B cell (primary cell): ENCODE data around the gene CIZ1.

Experiments used
- EZH2 ChIP-seq: IDR thresholded peaks from 2 replicates; pipeline ENCODE4 v1.6.1; 2012; ENCODE audit warnings: borderline replicate concordance, low read depth, mild to moderate bottlenecking, moderate library complexity, low read length; ENCODE audit not compliant: insufficient read depth, poor library complexity, severe bottlenecking
- TF ChIP-seq, protein P1 (sequence below): fragments of 200-600 bp; IDR thresholded peaks from one replicate; pipeline ENCODE4 v1.8.0; 2022; ENCODE audit warnings: antibody characterized with exemption, mild to moderate bottlenecking

DNA sequence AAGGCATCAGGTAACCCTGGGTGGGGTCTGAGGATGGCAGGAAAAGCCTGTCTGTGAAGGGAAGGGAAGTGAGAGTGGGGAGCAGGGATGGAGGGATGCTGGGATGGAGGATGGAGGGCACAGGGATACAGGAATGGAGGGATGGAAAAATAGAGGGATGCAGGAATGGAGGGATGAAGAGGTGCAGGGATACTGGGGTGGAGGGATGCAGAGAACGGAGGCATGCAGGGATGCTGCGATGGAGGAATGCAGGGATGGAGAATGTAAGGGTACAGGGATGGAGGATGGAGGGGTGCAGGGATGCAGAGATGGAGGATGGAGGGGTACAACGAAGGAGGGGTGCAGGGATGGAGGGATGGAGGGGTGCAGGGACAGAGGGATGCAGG, 72.9 kb downstream of the CIZ1 start:
- TF ChIP-seq, protein P1, sequence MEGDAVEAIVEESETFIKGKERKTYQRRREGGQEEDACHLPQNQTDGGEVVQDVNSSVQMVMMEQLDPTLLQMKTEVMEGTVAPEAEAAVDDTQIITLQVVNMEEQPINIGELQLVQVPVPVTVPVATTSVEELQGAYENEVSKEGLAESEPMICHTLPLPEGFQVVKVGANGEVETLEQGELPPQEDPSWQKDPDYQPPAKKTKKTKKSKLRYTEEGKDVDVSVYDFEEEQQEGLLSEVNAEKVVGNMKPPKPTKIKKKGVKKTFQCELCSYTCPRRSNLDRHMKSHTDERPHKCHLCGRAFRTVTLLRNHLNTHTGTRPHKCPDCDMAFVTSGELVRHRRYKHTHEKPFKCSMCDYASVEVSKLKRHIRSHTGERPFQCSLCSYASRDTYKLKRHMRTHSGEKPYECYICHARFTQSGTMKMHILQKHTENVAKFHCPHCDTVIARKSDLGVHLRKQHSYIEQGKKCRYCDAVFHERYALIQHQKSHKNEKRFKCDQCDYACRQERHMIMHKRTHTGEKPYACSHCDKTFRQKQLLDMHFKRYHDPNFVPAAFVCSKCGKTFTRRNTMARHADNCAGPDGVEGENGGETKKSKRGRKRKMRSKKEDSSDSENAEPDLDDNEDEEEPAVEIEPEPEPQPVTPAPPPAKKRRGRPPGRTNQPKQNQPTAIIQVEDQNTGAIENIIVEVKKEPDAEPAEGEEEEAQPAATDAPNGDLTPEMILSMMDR = no peak
- no peak for TF ChIP-seq EZH2
